GM18870 (cell line): ENCODE data around the gene CACTIN.
"Not testable (repeated sequence)": the region's sequence is repeated elsewhere in the genome, so short reads cannot be mapped to it uniquely, and the experiment has no call there.

Experiments
- ATAC-seq: cut with Tn5 transposase; IDR thresholded peaks from one replicate; pipeline ENCODE4 v1.9.1; 2021; ENCODE audit warnings: moderate library complexity; ENCODE audit not compliant: unreplicated experiment

CACTIN gene

GRCh38 chr19:3648037-3648905 lies 21.7 kb upstream of the CACTIN start:
- ATAC-seq: no peak

GRCh38 chr19:3647102-3647501 lies 20.5 kb upstream of the CACTIN start:
- not testable (repeated sequence) for ATAC-seq

GRCh38 chr19:3646336-3647092 lies 19.9 kb upstream of the CACTIN start:
- no peak for ATAC-seq

- no peak for ATAC-seq
Measured at GRCh38 chr19:3645726-3646125, 19.1 kb upstream of the CACTIN start.

- ATAC-seq: no peak
Measured at GRCh38 chr19:3645067-3645396, 18.4 kb upstream of the CACTIN start.

GRCh38 chr19:3644351-3645066 lies 17.9 kb upstream of the CACTIN start:
- no peak for ATAC-seq

- ATAC-seq: no peak
Measured at GRCh38 chr19:3643674-3644313, 17.2 kb upstream of the CACTIN start.

GRCh38 chr19:3642987-3643673 lies 16.5 kb upstream of the CACTIN start:
- ATAC-seq: no peak

GRCh38 chr19:3642296-3642695 lies 15.7 kb upstream of the CACTIN start:
- ATAC-seq: no peak

GRCh38 chr19:3641515-3642269 lies 15.1 kb upstream of the CACTIN start:
- ATAC-seq: no peak

- no peak for ATAC-seq
Measured at GRCh38 chr19:3639479-3639878, 12.9 kb upstream of the CACTIN start.

- no peak for ATAC-seq
Measured at GRCh38 chr19:3638208-3639193, 11.9 kb upstream of the CACTIN start.

GRCh38 chr19:3637621-3638020 lies 11.0 kb upstream of the CACTIN start:
- no peak for ATAC-seq

- ATAC-seq: no peak
Measured at GRCh38 chr19:3636962-3637361, 10.4 kb upstream of the CACTIN start.

GRCh38 chr19:3636506-3636905 lies 9.9 kb upstream of the CACTIN start:
- ATAC-seq: no peak

- ATAC-seq: no peak
Measured at GRCh38 chr19:3634496-3635045, 8.0 kb upstream of the CACTIN start.

GRCh38 chr19:3633559-3633988 lies 7.0 kb upstream of the CACTIN start:
- no peak for ATAC-seq
